HT1080 (cell line): Measurements from ENCODE around the gene FAM180A. TPM values are rescaled to one million over a fixed set of nuclear protein-coding genes. Genes with fewer than 3 reads are reported as not detected.
A peak's percentile ranks its signal among the peaks of the same experiment; 100 is the strongest.
"Not testable (repeated sequence)": the region's sequence is repeated elsewhere in the genome, so short reads cannot be mapped to it uniquely, and the experiment has no call there.

Source experiments
- DNase-seq: peaks from one replicate; pipeline ENCODE4 v3.0.0-alpha.2; 2015; ENCODE audit warnings: low read depth
- total RNA-seq: library from RNA; depleted of rRNA; stranded (reverse); fragments of >200 nt; shearing (Covaris generic); gene quantifications from 2 replicates; pipeline ENCODE4 v1.2.3, GENCODE V29; 2014

Gene FAM180A
- total RNA-seq, 1 experiment from 2014 or later = not detected

DNA sequence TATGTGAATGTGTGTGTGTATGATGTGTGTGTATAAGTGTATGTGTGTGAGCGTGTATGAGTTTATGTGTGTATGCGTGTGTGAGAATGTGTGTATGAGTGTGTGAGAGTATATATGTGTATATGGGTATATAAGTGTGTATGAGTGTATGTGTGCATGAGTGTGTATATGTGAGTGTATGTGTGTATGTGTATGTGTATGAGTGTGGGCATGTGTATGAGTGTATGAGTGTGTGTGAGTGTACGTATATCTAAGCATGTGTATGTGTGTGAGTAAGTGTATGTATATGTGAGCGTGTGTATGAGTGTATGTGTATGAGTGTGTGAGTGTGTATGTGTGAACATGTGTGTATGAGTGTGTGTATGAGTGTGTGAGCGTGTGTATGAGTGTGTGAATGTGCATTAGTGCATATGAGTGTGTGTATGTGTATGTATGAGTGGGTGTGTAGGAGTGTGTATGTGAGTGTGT, 33.5 kb downstream of the FAM180A start:
- DNase-seq = no peak

DNA sequence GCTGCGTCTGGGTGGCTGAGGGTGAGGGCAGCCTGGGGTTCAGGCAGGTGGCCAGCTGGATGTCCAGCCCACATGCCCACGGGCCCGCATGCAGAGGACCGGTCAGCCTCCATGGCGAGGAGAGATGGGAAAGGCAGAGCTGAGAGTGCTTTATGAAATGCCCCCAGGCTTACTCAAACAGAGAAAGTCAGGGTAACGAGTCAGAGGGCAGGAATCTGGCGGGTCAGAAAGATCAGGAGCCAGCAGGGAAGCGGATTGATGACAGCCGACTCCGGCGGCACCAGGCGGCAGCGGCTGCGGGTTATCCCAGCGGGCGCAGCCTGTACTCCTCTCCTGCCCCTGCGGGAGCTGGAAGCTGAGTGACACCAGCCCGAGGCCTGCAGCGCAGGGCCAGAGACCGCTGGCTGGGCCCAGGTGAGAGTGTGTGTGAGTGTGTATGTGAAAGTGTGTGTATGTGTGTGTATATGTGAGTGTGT, 34.0 kb downstream of the FAM180A start:
- DNase-seq = peak; percentile 74

DNA sequence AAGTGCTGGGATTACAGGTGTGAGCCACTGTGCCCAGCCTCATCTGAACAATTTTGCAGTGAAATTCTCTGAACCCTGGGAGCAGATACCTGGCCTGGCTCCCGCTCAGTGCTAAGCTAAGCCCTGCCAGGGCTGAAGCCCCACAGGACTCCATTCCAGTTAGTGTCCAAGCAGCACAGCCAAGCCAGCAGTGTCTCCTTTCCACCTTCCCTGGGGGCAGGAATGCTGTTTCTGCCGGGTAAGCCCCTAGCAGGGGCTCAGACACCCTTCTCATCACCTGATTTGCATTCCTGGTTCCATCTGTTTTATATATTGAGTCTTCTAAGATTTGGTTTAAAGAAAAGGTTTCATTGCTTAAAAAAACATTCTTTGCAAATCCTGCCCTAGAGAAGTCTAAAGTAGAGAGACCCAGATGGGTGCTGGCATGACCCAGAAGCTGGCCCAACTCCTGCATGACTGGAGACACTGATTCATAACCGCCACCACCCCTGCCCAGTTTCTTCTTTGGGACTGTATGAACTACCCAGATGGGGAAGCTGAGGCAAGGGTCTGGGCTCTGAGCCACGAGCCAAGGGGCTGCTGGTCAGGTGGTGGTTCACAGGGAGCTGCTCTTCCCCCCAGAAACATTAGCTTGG, 34.7 kb downstream of the FAM180A start:
- no peak for DNase-seq

DNA sequence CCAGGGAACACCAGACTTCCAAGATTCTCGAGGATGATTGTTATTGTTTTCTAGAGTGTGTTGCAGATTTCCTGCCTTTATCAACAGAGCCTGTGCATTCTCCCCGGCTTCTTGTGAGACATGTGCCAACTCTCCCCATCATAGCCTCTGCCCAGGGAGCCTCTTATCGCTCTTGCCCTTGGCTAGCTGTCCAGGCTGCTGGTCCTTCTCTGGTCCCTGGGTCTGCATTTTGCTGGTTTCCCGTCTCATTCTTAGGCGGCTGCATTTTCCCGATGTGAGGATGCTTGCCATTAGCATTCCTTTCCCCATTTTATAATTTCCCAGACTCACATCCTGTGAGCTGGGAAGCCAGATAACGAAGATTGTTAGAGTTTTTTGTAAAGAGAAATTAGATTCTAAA, 35.8 kb downstream of the FAM180A start:
- DNase-seq = no peak

GRCh38 chr7:135712182-135712782, 36.3 kb downstream of the FAM180A start:
- no peak for DNase-seq

GRCh38 chr7:135711139-135711469, 37.5 kb downstream of the FAM180A start:
- no peak for DNase-seq

DNA sequence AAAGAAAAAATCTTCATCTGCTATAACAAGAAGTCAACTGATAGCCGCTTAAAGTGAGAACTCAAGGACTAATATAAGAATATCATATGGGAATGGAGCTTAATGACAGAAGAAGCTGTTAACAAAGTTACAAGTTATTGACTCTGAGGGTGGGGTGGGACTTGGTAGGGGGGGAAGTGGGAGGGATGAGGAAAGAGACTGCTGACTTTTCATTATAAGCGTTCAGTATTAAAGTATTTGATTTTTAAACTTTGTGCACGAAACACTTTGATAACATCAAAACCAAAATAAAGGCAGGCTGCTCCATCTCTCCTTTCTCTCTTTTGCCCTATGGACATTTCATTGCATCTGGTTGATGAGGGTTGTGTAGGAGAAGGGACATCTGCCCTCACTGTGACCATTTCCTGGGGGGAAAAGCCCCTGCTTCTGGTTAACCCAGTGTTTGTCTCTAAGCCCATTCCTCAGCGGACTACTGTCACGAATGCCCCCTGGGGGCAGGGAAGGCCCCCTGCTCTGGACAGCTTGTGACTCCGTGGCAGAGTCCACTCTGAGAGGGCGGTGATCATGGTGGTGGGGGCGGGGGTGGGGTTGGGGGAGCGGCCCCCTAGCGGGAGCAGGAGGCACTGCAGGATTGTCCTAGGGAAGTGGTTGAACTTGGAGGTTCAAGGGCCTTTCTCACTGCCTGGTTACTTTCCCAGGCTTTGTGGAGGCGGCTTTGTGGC, 38.0 kb downstream of the FAM180A start:
- no peak for DNase-seq

DNA sequence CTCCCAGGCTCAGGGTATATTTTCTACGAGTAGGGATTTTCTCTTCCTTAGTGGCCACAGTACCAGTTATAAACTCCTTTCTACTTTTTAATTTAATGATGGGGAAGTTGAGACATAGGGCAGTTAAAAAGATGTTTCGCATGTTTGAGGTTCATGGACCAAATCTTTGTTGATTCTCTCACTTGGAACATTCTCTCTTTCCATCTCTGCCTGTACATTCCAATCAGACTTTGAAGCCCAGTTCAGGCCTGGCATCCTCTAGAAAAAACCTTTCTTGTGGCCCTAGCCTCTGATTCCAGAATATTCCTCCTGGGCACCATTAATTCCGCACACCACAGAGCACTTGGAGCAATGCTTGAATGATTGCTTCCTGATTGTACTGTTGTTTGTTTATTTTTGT, 39.1 kb downstream of the FAM180A start:
- no peak for DNase-seq

- no peak for DNase-seq
These were observed 40.6 kb downstream of the FAM180A start for GRCh38 chr7:135708041-135708440.

DNA sequence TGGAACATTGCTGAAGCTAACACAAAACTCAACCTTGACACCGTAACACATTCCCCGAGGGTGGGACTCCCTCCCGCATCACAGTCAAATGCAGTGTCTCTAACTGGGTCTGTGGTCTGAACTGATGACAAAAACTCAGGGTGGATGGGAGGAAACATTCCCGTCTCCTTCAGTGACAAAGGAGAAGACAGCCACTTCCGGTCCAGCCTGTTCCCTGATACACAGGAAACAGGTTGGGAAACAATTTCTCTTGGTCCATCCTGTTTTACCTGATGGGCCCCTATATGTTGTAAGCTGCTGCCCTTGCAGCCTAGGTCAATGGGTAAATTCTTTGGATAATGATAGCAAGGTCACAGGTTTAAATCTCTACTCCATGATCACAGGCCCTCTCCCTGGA, 41.0 kb downstream of the FAM180A start:
- no peak for DNase-seq

DNA sequence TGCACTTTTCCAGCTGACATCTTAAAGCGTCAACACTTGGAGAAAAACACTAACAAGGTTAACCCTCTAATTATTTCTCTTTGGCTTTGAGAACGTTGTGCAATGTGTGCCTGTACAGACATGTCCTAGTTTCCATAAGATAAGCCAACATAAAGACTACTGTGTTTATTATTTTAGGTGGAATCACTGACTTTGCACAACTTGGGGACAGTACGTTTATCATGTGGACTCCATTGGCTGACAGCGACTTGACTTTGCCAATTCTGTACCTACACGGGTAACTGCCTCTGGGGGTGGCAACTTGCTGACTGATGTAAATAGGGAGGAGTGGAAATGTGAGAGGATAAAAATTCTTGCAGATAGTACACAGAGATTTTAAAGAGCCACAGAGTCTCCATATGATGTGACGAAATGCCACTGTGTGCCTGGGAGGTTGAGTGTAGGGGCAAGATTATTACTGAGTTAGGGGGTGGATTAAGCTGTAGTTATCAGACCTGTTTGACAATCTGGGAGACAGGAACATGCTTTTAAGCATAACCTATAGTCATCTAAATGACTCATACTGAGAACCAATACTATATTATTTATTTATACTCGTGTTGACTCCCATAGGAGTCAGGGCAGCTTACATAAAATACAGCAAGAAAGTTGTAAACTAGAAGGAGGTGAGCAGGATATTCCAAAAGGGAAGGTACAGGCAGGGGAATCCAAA, 41.6 kb downstream of the FAM180A start:
- no peak for DNase-seq

- DNase-seq = no peak
These were observed 42.4 kb downstream of the FAM180A start for GRCh38 chr7:135706038-135706742.

GRCh38 chr7:135704698-135705097, 43.9 kb downstream of the FAM180A start:
- no peak for DNase-seq

GRCh38 chr7:135704074-135704473, 44.5 kb downstream of the FAM180A start:
- no peak for DNase-seq

GRCh38 chr7:135697276-135698049, 51.1 kb downstream of the FAM180A start:
- DNase-seq = no peak

GRCh38 chr7:135693558-135693957, 55.1 kb downstream of the FAM180A start:
- no peak for DNase-seq

DNA sequence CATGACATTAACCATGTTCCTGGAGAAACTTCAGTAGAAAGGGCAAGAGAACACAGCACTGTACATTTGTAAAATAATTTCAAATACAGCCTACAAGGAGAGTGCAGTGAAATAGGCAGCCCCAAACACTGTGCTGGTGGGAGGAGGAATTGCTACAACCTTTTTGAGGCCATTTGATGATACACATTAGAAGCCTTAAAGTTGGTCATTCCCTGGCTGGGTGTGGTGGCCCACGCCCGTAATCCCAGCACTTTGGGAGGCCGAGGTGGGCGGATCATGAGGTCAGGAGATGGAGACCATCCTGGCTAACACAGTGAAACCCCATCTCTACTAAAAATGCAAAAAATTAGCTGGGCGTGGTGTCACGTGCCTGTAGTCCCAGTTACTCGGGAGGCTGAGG, 56.0 kb downstream of the FAM180A start:
- not testable (repeated sequence) for DNase-seq

GRCh38 chr7:135692055-135692454, 56.6 kb downstream of the FAM180A start:
- DNase-seq = peak; percentile 73

GRCh38 chr7:135690566-135690965, 58.0 kb downstream of the FAM180A start:
- DNase-seq = peak; percentile 80

GRCh38 chr7:135687466-135687865, 61.1 kb downstream of the FAM180A start:
- DNase-seq = no peak
